Keratinocyte (primary cell): ENCODE measurements around the gene SPACA9. TPM values are rescaled to one million over a fixed set of nuclear protein-coding genes. Genes with fewer than 3 reads are reported as not detected.

Experiments used
- DNase-seq: peaks from one replicate; pipeline ENCODE4 v3.0.0-alpha.2; 2011; ENCODE audit warnings: low read depth, missing footprints, low spot score
- FAIRE-seq: peaks from 2 replicates; lab custom pipeline; 2011; peaks lifted over from hg19 to GRCh38; lab: Jason Lieb, UNC
- H2AFZ ChIP-seq: 2 replicates; pipeline ENCODE4 v1.6.0; 2012; ENCODE audit warnings: low read length, control low read depth, inconsistent platforms; ENCODE audit not compliant: control insufficient read depth
- H3K27ac ChIP-seq: 2 replicates; pipeline ENCODE4 v1.5.1; 2011; ENCODE audit warnings: low read length; ENCODE audit not compliant: control insufficient read depth, insufficient read depth
- H3K27me3 ChIP-seq: 3 replicates; pipeline ENCODE4 v1.6.0; 2011; ENCODE audit warnings: low read length; ENCODE audit not compliant: control insufficient read depth, insufficient read depth; ENCODE audit errors: extremely low read depth
- H3K36me3 ChIP-seq, 2 experiments: 2 replicates in 1 of 2; 3 replicates in 1 of 2; pipeline ENCODE4 v1.5.1; 2011; ENCODE audit warnings: low read length in 2 of 2, mild to moderate bottlenecking in 1 of 2; ENCODE audit not compliant: control insufficient read depth in 2 of 2, insufficient read depth in 2 of 2; ENCODE audit errors: extremely low read depth in 1 of 2
- H3K4me1 ChIP-seq: 3 replicates; pipeline ENCODE4 v1.5.1; 2011; ENCODE audit warnings: low read length; ENCODE audit not compliant: control insufficient read depth, insufficient read depth; ENCODE audit errors: extremely low read depth
- H3K4me2 ChIP-seq: 3 replicates; pipeline ENCODE4 v1.6.0; 2011; ENCODE audit warnings: low read depth, low read length; ENCODE audit not compliant: control insufficient read depth, insufficient read depth; ENCODE audit errors: extremely low read depth
- H3K4me3 ChIP-seq, 3 experiments: fragments of 200-600 bp in 1 of 3; sonication (generic) in 1 of 3; 2 replicates in 2 of 3; 3 replicates in 1 of 3; pipeline ENCODE4 v1.5.1; 2011 to 2016; ENCODE audit warnings: low read length in 3 of 3, mild to moderate bottlenecking in 3 of 3, control low read depth in 2 of 3, inconsistent platforms in 1 of 3, low read depth in 1 of 3, mixed read lengths in 1 of 3, mixed run types in 1 of 3, moderate library complexity in 1 of 3; ENCODE audit not compliant: control insufficient read depth in 2 of 3, insufficient read depth in 2 of 3; ENCODE audit errors: extremely low read depth in 1 of 3
- H3K79me2 ChIP-seq: 2 replicates; pipeline ENCODE4 v1.6.0; 2012; ENCODE audit warnings: low read length; ENCODE audit not compliant: control insufficient read depth, insufficient read depth
- H3K9ac ChIP-seq: 3 replicates; pipeline ENCODE4 v1.6.0; 2011; ENCODE audit warnings: low read length; ENCODE audit not compliant: control insufficient read depth, insufficient read depth; ENCODE audit errors: extremely low read depth
- H3K9me1 ChIP-seq: 3 replicates; pipeline ENCODE4 v1.6.0; 2011; ENCODE audit warnings: low read length; ENCODE audit not compliant: control insufficient read depth, insufficient read depth; ENCODE audit errors: extremely low read depth
- H3K9me3 ChIP-seq: 2 replicates; pipeline ENCODE4 v1.5.1; 2012; ENCODE audit warnings: low read depth, low read length; ENCODE audit not compliant: control insufficient read depth
- H4K20me1 ChIP-seq: 3 replicates; pipeline ENCODE4 v1.6.0; 2011; ENCODE audit warnings: low read length; ENCODE audit not compliant: control insufficient read depth, insufficient read depth; ENCODE audit errors: extremely low read depth
- CTCF ChIP-seq, 3 experiments: IDR thresholded peaks in 1 of 3; conservative IDR thresholded peaks in 1 of 3; optimal IDR thresholded peaks in 1 of 3; 2 replicates in 2 of 3; 3 replicates in 1 of 3; pipeline versions ENCODE3 to v1.5.1; 2011; ENCODE audit warnings: low read length in 3 of 3, mild to moderate bottlenecking in 3 of 3, moderate library complexity in 2 of 3, control low read depth in 1 of 3, inconsistent platforms in 1 of 3; ENCODE audit not compliant: insufficient read depth in 2 of 3; ENCODE audit errors: extremely low read depth in 1 of 3
- EZH2 ChIP-seq: IDR thresholded peaks from one replicate; pipeline ENCODE4 v1.6.1; 2012; ENCODE audit warnings: inconsistent platforms, mild to moderate bottlenecking, low read length, moderate library complexity
- dilution Hi-C: fragments of 300-500 bp; cut with MboI; formaldehyde crosslinking; loops from one replicate; pipeline ENCODE4 v1.7.0; 2020; ENCODE audit warnings: low sequenced_read_pairs; ENCODE audit not compliant: extremely low pct_ligation_motif_present
- polyA plus RNA-seq, 5 experiments: library from polyadenylated mRNA; depleted of rRNA in 3 of 5; stranded (reverse) in 3 of 5; stranded (forward) in 1 of 5; unstranded in 1 of 5; fragments of >200 nt; gene quantifications; 1 replicate in 1 of 5; 2 replicates in 3 of 5; 3 replicates in 1 of 5; pipeline versions ENCODE4 v1.2.1 to v1.2.3, GENCODE V29; 2011 to 2012; ENCODE audit warnings: missing spikeins in 2 of 5, low read depth in 1 of 5, low replicate concordance in 1 of 5

SPACA9 gene
- polyA plus RNA-seq, 1 donor (not counting 4 experiments of a cell fraction or from before 2014, with no cell fraction given): 3.6 TPM

DNA sequence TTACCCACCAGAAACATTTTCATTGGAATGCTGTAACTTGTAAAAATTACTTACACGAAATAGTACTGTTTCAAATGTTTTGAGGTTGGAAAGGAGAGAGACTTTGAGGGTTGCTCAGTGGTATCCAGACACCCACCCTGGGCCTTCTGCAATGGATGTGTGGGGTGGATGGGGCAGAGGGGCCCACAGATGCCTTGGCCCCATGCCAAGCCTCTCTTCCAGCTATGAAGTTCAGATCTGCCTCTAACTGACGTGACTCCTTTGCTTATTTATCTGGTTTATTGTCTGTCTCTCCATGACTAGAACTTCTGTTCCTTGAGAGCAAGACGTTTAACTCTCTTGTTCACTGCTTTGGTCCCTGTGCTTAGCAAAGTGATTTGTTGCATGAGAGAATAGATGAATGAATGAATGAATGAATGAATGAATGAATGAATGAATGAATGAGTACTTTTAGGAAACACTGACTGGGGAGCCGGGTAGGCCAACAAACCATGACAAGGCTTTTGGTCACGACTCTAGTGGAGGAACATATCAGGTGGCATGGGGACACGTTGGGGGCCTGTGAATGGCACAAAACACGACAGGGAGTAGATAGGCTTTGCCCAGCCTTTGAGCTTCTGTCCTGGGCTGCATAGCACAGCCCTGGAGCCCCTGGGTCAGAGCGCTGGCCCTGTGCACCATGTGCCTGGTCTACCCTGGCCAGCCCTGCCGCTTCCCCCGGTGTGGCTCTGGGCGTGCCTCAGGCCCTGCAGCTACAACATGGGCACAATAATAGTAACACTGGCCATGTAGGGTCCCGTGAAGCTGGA is 32.4 kb upstream of the SPACA9 start:
- no peaks in the 10 kb centered on the region for H4K20me1 ChIP-seq
- no peak overlapping the region for H3K4me2 ChIP-seq
- dilution Hi-C loops: no loop called here
- no peaks in the 10 kb centered on the region for H3K9me3 ChIP-seq
- H3K36me3 ChIP-seq: no peaks in the 10 kb centered on the region
- H3K79me2 ChIP-seq: no peaks in the 10 kb centered on the region
- no peaks in the 10 kb centered on the region for H3K27me3 ChIP-seq
- TF ChIP-seq EZH2 (no peak), CTCF (optimal IDR thresholded peaks at IDR 0.05 in 1 of 3, IDR thresholded peaks at IDR 0.05 in 1 of 3, conservative IDR thresholded peaks at IDR 0.05 in 1 of 3; ENCODE audit: extremely low read depth in 1 of 3, insufficient read depth in 2 of 3, low read length in 3 of 3) (no peak)
- DNase-seq: no peak
- H3K9me1 ChIP-seq: no peaks in the 10 kb centered on the region
- no peaks in the 10 kb centered on the region for H3K4me1 ChIP-seq
- no peak overlapping the region for H2AFZ ChIP-seq
- no peak overlapping the region for H3K9ac ChIP-seq
- no peak overlapping the region for H3K4me3 ChIP-seq
- no peak for FAIRE-seq
- no peak overlapping the region for H3K27ac ChIP-seq

GRCh38 chr9:132846918-132847515 is 31.7 kb upstream of the SPACA9 start:
- Histone ChIP-seq H3K4me2 (no peak overlapping the region), H2AFZ (no peak overlapping the region), H3K4me1 (no peaks in the 10 kb centered on the region), H3K4me3 (no peak overlapping the region), H3K27ac (no peak overlapping the region), H3K9me1 (no peaks in the 10 kb centered on the region), H3K79me2 (no peaks in the 10 kb centered on the region), H3K9me3 (no peaks in the 10 kb centered on the region), H4K20me1 (no peaks in the 10 kb centered on the region), H3K9ac (no peak overlapping the region), H3K27me3 (no peaks in the 10 kb centered on the region), H3K36me3 (no peaks in the 10 kb centered on the region)
- dilution Hi-C loops: no loop called here
- DNase-seq (no peak), FAIRE-seq (no peak)
- TF ChIP-seq CTCF (optimal IDR thresholded peaks at IDR 0.05 in 1 of 3, IDR thresholded peaks at IDR 0.05 in 1 of 3, conservative IDR thresholded peaks at IDR 0.05 in 1 of 3; ENCODE audit: extremely low read depth in 1 of 3, insufficient read depth in 2 of 3, low read length in 3 of 3) (no peak), EZH2 (no peak)
